Activated T-helper 1 cell treated with Interleukin-2 at 50 U/mL for 16 hours (primary cell): ENCODE results near the gene NTRK1.

ENCODE experiments used
- DNase-seq: peaks from one replicate; pipeline ENCODE4 v3.0.0-alpha.2; 2020; ENCODE audit warnings: low read depth

Gene NTRK1

DNA sequence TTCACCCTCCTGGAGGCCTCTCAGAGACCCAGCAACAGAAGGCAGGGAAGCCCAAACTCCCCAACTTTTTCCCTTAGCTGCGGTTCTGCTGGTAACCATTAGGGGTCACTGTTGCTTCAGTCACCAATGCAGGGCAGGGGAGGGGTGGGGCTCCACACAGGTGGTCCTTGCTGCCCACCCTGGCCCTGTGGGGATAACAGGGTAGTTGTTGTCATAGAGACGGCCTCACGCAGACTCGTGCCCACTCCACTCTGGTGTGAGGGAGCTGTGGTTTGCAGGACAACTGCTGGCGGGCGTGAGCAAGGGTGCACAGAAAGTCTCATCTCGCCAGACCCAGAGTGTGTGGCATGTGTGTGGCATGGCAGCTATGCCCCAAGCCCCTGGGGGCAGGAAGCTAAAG is 21.7 kb upstream of the NTRK1 start:
- no peak for DNase-seq

- no peak for DNase-seq
Observed at GRCh38 chr1:156839426-156840109, 21.1 kb upstream of the NTRK1 start.

DNA sequence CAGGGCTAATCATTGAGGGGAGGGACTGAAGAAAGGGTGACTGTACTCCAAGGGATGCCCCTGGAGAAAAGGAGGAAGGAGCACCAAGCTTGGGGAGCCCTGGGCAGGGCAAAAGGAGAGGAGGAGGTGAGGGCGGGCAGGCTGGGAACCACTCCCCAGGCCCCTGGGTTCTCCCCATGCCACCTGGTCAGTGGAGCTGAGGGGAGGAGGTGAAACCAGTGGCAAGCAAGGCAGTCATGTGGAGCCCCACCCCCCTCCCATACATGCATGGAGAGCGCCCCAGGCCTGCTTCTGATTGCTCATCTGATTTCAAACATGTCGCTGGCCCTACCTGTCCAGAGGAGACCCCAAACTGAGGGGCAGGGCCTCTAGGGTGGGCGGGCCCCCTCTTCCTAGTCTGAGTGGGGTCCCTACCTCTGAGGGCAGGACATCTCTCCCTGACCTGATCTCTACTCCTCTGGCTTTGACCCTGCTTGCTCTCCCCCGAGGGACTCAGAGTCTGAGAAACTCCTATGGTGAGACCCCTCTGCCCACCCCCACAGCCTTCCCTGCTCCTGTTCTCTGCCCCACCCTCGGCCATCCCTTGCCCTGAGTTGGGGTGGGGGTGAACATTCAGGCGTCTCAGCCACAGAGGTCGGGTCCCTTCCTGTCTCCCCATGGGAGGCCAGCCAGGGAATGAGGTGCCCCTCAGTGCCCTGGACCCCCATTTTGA is 20.3 kb upstream of the NTRK1 start:
- DNase-seq: no peak

DNA sequence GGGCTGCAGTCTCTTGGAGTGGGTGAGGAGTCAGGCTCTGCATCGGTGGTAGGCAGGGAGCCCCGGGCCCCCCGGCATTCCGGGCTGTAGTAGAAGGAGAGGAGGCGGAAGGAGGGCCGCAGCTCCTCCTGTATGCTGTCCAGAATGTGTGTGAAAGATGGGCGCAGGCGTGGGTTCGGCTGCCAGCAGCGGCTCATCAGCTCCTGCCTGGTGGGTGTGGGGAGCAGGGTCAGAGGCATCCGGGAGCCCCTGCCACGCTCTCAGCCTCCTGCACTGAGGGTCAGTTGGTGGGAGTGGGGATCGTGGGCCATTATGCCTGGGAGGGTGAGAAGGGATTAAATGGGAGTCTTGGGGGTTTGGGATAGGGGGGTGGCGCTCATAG is 19.8 kb upstream of the NTRK1 start:
- no peak for DNase-seq

GRCh38 chr1:156841295-156841855 is 19.3 kb upstream of the NTRK1 start:
- no peak for DNase-seq

DNA sequence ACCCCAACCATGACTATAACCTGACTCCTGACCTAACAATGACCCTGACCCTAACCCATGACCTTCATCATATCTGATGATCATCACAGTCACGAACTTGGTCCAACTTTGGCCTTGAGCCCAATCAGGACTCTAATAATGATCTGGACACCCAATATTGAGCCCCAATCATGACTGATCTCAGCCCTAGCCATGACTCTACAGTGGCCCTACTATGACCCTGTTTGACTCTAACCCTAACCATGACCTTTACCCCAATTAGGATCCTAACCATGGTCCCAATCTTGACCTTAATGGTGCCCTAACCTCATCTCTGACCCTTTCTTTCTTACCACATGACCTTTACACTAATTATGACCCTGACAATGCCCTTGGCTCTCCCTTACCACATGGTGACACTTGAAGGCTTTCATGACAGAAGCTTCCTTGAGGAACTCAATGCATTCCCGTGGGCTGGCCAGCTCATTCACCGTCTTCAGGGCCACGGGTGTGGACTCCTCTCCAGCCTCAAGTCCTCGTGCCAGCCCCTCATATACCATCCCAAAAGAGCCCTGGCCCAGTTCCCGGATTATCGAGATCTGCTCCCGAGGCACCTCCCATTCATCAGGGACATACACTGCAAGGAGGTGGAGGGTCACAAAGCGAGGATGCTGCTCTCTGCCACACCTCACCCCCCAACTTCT is 17.9 kb upstream of the NTRK1 start:
- no peak for DNase-seq

DNA sequence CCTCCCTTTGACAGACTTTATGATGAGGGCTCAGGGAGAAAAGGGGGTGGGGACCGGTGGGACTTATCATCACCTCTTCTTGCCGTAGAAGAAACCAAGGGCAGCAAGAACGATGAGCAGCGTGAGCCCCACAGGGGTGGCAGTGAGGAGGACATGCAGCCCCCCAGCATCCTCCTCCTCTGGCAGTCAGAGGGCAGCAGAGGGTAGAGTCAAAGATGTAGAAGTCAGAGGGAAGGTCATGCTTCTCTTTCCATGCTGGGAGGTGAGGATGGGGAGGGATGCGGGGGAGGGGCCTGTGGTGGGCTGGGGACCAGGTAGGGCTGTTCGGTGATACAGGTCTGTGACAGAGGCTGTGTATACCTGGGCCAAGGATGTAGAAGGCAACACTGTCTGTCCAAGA is 16.6 kb upstream of the NTRK1 start:
- DNase-seq: no peak

DNA sequence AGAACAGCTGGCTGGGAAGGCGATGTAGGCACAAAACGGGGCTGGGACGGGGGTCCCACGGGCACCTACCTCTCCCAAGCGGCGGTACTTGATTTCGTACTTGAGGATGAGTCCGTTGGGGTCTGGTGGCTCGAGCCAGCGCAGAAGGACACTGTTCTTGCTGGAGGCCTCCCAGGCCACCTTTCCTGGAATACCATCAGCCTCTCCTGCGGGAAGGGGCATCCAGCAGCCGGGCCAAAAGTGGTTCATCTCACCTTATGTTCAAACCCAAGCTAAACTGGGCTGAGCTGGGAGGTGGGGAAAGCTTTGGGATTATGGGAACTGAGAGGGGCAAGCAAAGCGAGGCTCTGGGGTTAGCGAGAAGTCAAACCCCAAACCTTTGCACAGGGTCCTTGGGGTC is 16.0 kb upstream of the NTRK1 start:
- no peak for DNase-seq

DNA sequence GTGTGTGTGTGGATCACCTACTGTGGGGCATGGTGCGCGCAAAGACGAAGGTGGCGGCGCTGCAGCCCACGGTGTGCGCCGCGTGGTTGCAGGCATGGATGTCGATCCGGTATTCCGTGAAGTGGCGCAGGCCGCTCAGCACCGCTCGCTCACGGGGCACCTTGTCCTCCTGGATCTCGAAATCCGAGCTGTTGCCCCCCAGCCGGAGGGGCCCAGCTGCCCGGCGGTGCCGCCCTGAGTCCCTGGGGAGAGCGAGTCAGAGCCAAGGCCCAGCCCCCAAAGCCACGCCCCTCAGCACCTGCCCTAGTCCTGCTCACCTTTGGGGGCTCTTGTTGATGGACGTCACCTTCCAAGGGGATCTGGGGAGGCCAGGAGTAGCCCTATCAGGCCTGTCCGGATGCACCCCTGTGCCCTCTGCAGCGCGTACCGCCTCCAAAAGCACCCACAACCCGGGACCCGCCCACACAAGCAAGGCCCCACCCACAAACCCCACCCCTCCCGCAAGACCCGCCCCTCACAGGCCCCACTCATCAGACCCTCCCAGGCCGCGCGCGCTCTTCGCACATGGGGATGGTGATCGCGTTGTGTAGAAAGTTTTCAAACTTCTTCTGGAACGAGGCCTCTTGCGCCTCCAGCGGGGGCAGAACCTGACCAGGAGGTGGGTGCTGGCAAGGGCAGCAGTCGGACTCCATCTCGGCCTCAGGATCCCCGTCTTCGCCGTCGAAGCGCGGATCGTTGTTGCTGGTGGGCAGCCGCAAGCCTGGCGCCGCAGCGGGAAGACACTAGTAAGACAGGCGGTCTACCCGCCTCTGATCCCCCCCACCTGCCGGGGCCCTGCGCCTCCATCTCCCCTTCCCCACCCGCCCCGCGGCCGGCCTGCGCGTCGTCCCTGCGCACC is 15.4 kb upstream of the NTRK1 start:
- no peak for DNase-seq

DNA sequence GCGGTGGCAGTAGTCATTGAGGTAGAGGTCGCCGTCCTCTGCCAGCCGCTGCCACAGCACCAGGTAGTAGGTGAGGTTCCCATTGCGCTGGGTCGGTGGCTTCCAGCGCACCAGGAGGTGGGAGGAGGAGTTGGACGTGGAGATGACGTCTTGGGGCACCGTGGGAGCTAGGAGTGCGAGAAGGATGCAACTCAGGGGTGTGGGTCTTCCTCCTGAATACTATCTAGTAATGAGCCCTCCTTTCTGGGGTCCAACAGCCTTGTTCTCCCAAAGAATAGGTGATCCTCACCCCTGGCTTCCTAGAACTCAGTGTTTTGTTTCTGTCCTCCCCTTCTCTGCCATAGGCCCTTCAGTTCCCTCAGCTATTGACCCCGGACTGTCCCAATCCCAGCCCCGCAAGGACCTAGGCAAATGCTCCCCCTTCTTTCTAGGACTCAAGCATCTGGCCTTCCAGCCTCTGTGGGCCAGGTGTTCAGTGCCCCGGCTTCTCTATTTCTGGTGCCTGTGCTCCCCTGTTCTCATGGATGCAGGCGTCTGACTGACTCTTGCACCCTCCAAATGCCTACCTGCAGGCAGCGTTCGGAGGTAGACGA is 14.6 kb upstream of the NTRK1 start:
- DNase-seq: no peak

GRCh38 chr1:156846643-156847042 is 14.0 kb upstream of the NTRK1 start:
- no peak for DNase-seq

- DNase-seq: no peak
Observed at GRCh38 chr1:156847591-156848460, 12.8 kb upstream of the NTRK1 start.

DNA sequence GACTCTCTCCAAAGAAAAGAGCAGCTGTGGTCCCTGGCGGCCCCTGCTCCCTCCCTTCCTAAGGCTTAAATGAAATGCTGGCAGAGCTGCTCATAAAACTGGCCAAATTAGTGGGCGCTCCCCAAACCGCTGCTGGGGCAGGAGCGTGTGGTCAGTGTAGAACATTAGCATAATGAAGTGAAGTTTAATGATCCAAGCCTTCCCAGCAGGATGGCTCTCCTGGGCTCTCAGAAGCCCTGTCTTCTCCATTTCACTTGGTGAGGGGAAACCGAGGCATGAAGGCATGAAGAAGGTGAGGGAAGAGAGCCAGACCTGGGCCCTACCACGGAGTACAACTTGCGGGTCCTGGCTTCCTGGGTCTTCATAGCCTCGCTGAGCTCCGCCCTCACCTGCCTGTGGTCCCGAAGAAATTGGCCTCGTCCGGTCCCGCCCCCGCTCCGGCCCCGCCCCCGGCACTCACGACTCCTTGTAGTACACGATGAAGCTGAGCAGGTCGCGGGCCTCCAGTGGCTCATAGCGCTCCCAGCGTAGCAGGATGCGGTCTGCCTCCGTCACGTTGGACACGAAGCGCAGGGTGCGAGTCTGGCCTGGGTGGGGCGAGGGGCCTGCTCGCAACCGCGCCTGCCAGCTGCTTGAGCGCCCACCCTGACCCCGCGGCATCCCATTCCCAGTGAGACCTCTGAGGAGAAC is 12.1 kb upstream of the NTRK1 start:
- DNase-seq: peak; percentile 67

DNA sequence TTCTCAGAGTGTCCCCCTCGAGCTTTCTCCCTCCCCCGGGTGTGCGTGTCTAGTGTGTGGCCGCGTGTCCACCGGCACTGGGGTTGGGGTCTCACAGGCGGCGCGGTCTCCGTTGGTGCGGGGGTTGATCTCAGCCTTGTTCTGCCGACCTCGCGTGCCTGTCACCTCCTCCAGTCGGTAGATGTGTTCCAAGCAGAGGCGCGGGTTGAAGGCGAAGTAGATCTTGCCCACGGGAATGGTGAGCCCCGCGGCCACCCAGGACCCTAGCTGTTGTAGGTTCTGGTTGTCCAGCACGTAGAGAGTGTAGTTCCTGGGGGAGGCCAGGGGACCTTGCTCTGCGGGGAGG is 11.5 kb upstream of the NTRK1 start:
- DNase-seq: no peak

- no peak for DNase-seq
Observed at GRCh38 chr1:156851779-156852417, 8.8 kb upstream of the NTRK1 start.

- DNase-seq: no peak
Observed at GRCh38 chr1:156852418-156852874, 8.2 kb upstream of the NTRK1 start.

- DNase-seq: no peak
Observed at GRCh38 chr1:156853761-156854160, 6.9 kb upstream of the NTRK1 start.

DNA sequence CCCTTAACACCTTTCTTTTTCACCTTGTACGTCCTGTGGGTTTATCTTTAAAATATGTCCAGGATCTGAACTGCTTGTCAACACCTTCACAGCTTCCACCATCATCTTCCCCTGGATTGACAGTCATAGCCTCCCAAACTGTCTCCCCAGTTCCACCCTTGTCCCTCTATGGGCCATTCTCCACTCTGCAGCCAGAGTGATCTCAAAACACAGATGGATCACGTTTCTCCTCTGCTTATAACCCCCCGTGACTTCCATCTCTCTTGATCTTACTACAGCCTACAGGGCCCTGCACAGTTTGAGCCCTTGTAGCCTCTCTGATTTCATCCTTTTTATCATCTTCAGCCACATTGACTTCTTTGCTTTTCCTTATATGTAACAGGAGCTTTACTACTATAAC is 6.0 kb upstream of the NTRK1 start:
- DNase-seq: no peak

DNA sequence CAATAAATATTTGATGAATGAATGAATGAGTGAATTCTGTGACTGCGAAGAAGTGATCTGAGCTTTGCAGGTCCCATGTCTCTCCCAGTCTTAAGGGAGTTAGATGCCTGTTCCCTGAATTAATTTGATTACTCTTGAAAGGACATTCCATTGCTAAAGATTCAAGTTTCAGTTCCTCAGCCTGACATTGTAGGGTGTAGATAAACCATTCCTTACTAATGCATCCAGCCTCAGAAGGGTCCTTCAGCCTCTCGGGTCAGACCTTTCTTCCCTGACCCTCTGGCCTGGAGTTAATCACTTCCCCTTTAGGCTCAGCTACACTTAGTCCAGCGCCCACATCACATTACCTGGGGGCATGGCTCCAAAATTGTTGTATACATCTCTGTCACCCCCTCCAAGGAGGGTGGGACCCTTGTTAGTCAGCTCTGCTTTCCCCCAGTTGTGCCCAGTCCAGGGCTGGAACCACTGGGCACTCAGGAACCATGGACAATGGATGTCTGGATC is 4.3 kb upstream of the NTRK1 start:
- DNase-seq: no peak
